HepG2 (cell line): ENCODE measurements around the gene EHBP1. TPM values are rescaled to one million over a fixed set of nuclear protein-coding genes. Genes with fewer than 3 reads are reported as not detected.

Experiments used
- ARID2 ChIP-seq: sonication (generic); formaldehyde crosslinking; IDR thresholded peaks from 2 replicates; pipeline ENCODE4 v1.8.1; 2022; ENCODE audit warnings: mild to moderate bottlenecking, missing genetic modification reagents, borderline replicate concordance
- ATF7-NPFF ChIP-seq: sonication (generic); formaldehyde crosslinking; IDR thresholded peaks from 2 replicates; pipeline ENCODE4 v1.8.1; 2023; ENCODE audit warnings: mild to moderate bottlenecking, low read depth, missing genetic modification reagents, moderate library complexity
- FOXP4 ChIP-seq: sonication (generic); formaldehyde crosslinking; IDR thresholded peaks from 2 replicates; pipeline ENCODE4 v1.4.0; 2020; ENCODE audit warnings: missing genetic modification reagents
- HMG20B ChIP-seq: conservative IDR thresholded peaks from 2 replicates; pipeline ENCODE4 v1.6.1; 2016; ENCODE audit warnings: missing genetic modification reagents, missing compliant biosample characterization
- HNRNPUL1 ChIP-seq: fragments of 200-400 bp; formaldehyde crosslinking; IDR thresholded peaks from 2 replicates; pipeline ENCODE4 v1.6.1; 2017; ENCODE audit warnings: low read depth, mild to moderate bottlenecking, low read length, moderate library complexity
- PHB2 ChIP-seq: fragments of 450-650 bp; IDR thresholded peaks from 2 replicates; pipeline ENCODE4 v1.6.1; 2018; ENCODE audit not compliant: partially characterized antibody
- SCMH1 ChIP-seq: sonication (generic); formaldehyde crosslinking; IDR thresholded peaks from 2 replicates; pipeline ENCODE4 v1.9.0; 2021; ENCODE audit warnings: missing genetic modification reagents, mild to moderate bottlenecking, borderline replicate concordance
- ZFP36L1 ChIP-seq: sonication (generic); formaldehyde crosslinking; IDR thresholded peaks from 2 replicates; pipeline ENCODE4 v1.8.0; 2022; ENCODE audit warnings: mild to moderate bottlenecking, missing genetic modification reagents, moderate library complexity
- ZFP91 ChIP-seq: sonication (generic); formaldehyde crosslinking; IDR thresholded peaks from 2 replicates; pipeline ENCODE4 v1.9.0; 2022; ENCODE audit warnings: missing genetic modification reagents, mild to moderate bottlenecking, borderline replicate concordance
- ZNF282 ChIP-seq: fragments of 450-650 bp; IDR thresholded peaks from 2 replicates; pipeline ENCODE4 v1.6.1; 2018; ENCODE audit not compliant: partially characterized antibody
- ZNF570 ChIP-seq: sonication (generic); formaldehyde crosslinking; IDR thresholded peaks from 2 replicates; pipeline ENCODE4 v1.4.0; 2020; ENCODE audit warnings: mild to moderate bottlenecking, missing genetic modification reagents, borderline replicate concordance
- ZNF576 ChIP-seq: sonication (generic); formaldehyde crosslinking; IDR thresholded peaks from 2 replicates; pipeline ENCODE4 v1.4.0; 2020; ENCODE audit warnings: mild to moderate bottlenecking, missing genetic modification reagents
- ZNF629 ChIP-seq: sonication (generic); formaldehyde crosslinking; conservative IDR thresholded peaks from 2 replicates; pipeline ENCODE4 v1.5.0; 2020; ENCODE audit warnings: missing genetic modification reagents
- ZXDC ChIP-seq: sonication (generic); formaldehyde crosslinking; IDR thresholded peaks from 2 replicates; pipeline ENCODE4 v1.5.0; 2020; ENCODE audit warnings: mild to moderate bottlenecking, missing genetic modification reagents
- polyA plus RNA-seq, 8 experiments: library from polyadenylated mRNA; depleted of rRNA in 3 of 8; stranded (reverse) in 7 of 8; unstranded in 1 of 8; fragments of >200 nt; fragmentation: Illumina TruSeq in 4 of 8; extraction: Trizol in 4 of 8; gene quantifications; 2 replicates each; pipeline versions ENCODE4 v1.2.1 to v1.2.3, GENCODE V29; 2011 to 2016; ENCODE audit warnings: low read depth in 4 of 8, missing spikeins in 1 of 8, mixed read lengths in 1 of 8; ENCODE audit not compliant: insufficient read depth in 1 of 8
- total RNA-seq, 5 experiments: library from RNA; depleted of rRNA; stranded (reverse); fragments of >200 nt; fragmentation: Illumina TruSeq; extraction: Trizol; gene quantifications; 2 replicates each; pipeline ENCODE4 v1.2.3, GENCODE V29; 2016; ENCODE audit warnings: low read depth in 1 of 5
- TF ChIP-seq, protein P1 (sequence below): sonication (generic); formaldehyde crosslinking; IDR thresholded peaks from 2 replicates; pipeline ENCODE4 v1.8.1; 2023; ENCODE audit warnings: mild to moderate bottlenecking, missing genetic modification reagents, borderline replicate concordance
- TF ChIP-seq, protein P2 (sequence below): sonication (generic); formaldehyde crosslinking; IDR thresholded peaks from 2 replicates; pipeline ENCODE4 v1.5.0; 2020; ENCODE audit warnings: mild to moderate bottlenecking, missing genetic modification reagents, borderline replicate concordance
- TF ChIP-seq, protein P3 (sequence below): sonication (generic); formaldehyde crosslinking; IDR thresholded peaks from 2 replicates; pipeline ENCODE4 v1.8.0; 2022; ENCODE audit warnings: missing genetic modification reagents, mild to moderate bottlenecking, inconsistent platforms, borderline replicate concordance

EHBP1 gene
- total and polyA plus RNA-seq, 2 of the 13 experiments (the other 11 are each of a cell fraction or from before 2014, with no cell fraction given) = 93.5 to 146 TPM

GRCh38 chr2:62774555-62775366 lies 69.2 kb downstream of the EHBP1 start (continued):
- no peak for TF ChIP-seq HNRNPUL1
- TF ChIP-seq, protein P1, sequence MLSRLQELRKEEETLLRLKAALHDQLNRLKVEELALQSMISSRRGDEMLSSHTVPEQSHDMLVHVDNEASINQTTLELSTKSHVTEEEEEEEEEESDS (CRISPR knock-in tag) = no peak
- no peak for TF ChIP-seq ATF7-NPFF (CRISPR knock-in tag)
- no peak for TF ChIP-seq PHB2
- TF ChIP-seq, protein P2, sequence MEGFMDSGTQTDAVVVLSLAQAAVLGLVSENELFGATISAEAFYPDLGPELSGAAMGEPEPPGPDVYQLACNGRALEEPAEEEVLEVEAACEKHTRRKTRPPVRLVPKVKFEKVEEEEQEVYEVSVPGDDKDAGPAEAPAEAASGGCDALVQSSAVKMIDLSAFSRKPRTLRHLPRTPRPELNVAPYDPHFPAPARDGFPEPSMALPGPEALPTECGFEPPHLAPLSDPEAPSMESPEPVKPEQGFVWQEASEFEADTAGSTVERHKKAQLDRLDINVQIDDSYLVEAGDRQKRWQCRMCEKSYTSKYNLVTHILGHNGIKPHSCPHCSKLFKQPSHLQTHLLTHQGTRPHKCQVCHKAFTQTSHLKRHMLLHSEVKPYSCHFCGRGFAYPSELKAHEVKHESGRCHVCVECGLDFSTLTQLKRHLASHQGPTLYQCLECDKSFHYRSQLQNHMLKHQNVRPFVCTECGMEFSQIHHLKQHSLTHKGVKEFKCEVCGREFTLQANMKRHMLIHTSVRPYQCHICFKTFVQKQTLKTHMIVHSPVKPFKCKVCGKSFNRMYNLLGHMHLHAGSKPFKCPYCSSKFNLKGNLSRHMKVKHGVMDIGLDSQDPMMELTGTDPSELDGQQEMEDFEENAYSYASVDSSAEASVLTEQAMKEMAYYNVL = no peak
- no peak for TF ChIP-seq ZNF570 (CRISPR knock-in tag)
- TF ChIP-seq ZNF576 (CRISPR knock-in tag) = no peak
- no peak; the same call in 1 of the 2 replicates for TF ChIP-seq ZFP36L1
- TF ChIP-seq SCMH1 (CRISPR knock-in tag) = no peak
- 0 out of 2 replicates have a peak, but pooled peaks have one; percentile 10 for TF ChIP-seq ZNF629 (CRISPR knock-in tag)
- no peak for TF ChIP-seq HMG20B (CRISPR knock-in tag)
- no peak for TF ChIP-seq ZNF282
- TF ChIP-seq, protein P3, sequence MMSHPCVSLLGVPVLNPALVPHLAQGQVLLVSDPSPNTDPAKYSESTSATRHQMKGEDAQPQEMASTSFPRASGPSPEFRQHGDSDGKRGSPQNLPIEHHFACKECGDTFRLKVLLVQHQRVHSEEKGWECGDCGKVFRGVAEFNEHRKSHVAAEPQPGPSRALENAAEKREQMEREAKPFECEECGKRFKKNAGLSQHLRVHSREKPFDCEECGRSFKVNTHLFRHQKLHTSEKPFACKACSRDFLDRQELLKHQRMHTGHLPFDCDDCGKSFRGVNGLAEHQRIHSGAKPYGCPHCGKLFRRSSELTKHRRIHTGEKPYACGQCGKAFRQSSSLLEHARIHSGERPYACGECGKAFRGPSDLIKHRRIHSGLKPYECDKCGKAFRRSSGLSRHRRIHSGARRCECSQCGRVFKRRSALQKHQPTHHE (CRISPR knock-in tag) = no peak
- peak; percentile 74 for TF ChIP-seq FOXP4
- TF ChIP-seq ZXDC (CRISPR knock-in tag) = no peak
- TF ChIP-seq ARID2 (CRISPR knock-in tag) = no peak
- TF ChIP-seq ZFP91 = no peak
